GM18909 (cell line): ENCODE data around the gene PIGR.
"Not testable (repeated sequence)": the region's sequence is repeated elsewhere in the genome, so short reads cannot be mapped to it uniquely, and the experiment has no call there.

Experiments used
- ATAC-seq: cut with Tn5 transposase; IDR thresholded peaks from one replicate; pipeline ENCODE4 v1.9.1; 2021; ENCODE audit warnings: mild to moderate bottlenecking; ENCODE audit not compliant: unreplicated experiment, poor library complexity

The PIGR gene

GRCh38 chr1:206935491-206936067 lies 10.7 kb downstream of the PIGR start:
- ATAC-seq, result no peak

- peak; percentile 26 for ATAC-seq
Observed at GRCh38 chr1:206933333-206933945, 12.8 kb downstream of the PIGR start.

GRCh38 chr1:206932177-206932576 lies 14.1 kb downstream of the PIGR start:
- ATAC-seq, result no peak

GRCh38 chr1:206931709-206932108 lies 14.6 kb downstream of the PIGR start:
- ATAC-seq, result no peak

- peak; percentile 79 for ATAC-seq
Observed at GRCh38 chr1:206930210-206930798, 16.0 kb downstream of the PIGR start.

- ATAC-seq, result no peak
Observed at GRCh38 chr1:206929524-206929923, 16.7 kb downstream of the PIGR start.

GRCh38 chr1:206926286-206926685 lies 20.0 kb downstream of the PIGR start:
- no peak for ATAC-seq

- peak; percentile 49 for ATAC-seq
Observed at GRCh38 chr1:206925106-206925736, 21.0 kb downstream of the PIGR start.

GRCh38 chr1:206924592-206925105 lies 21.6 kb downstream of the PIGR start:
- peak; percentile 27 for ATAC-seq

GRCh38 chr1:206923961-206924557 lies 22.2 kb downstream of the PIGR start:
- not testable (repeated sequence) for ATAC-seq

GRCh38 chr1:206923009-206923960 lies 23.0 kb downstream of the PIGR start:
- ATAC-seq, result peak; percentile 54

GRCh38 chr1:206922524-206922923 lies 23.7 kb downstream of the PIGR start:
- ATAC-seq, result no peak

- ATAC-seq, result peak; percentile 23
Observed at GRCh38 chr1:206921772-206922265, 24.4 kb downstream of the PIGR start, which contains the start of gene FCMR. TSS of gene FCMR (minus strand) at chr1:206921941. CDS start at chr1:206921854, 87 bp downstream.

- ATAC-seq, result no peak
Observed at GRCh38 chr1:206918076-206918475, 28.2 kb downstream of the PIGR start.

GRCh38 chr1:206916000-206916709 lies 30.1 kb downstream of the PIGR start:
- ATAC-seq, result no peak

GRCh38 chr1:206915030-206915735 lies 31.1 kb downstream of the PIGR start:
- no peak for ATAC-seq

- ATAC-seq, result no peak
Observed at GRCh38 chr1:206913766-206914537, 32.3 kb downstream of the PIGR start.
